Activated T-helper 17 cell treated with anti-CD3 and anti-CD28 coated beads, Interleukin-2, amount 50 U/mL, for 72 hours (primary cell): ENCODE data around the gene IL25. TPM values are rescaled to one million over a fixed set of nuclear protein-coding genes. Genes with fewer than 3 reads are reported as not detected.
A peak's percentile ranks its signal among the peaks of the same experiment; 100 is the strongest.
"Not testable (repeated sequence)": the region's sequence is repeated elsewhere in the genome, so short reads cannot be mapped to it uniquely, and the experiment has no call there.

Experiments used
- ATAC-seq: fragments of 150-1000 bp; cut with Tn5 transposase; replicated peaks from 2 replicates; pipeline ENCODE4 v1.10.0; 2021; ENCODE audit warnings: mild to moderate bottlenecking, moderate library complexity
- H3K27ac Mint-ChIP-seq: one replicate; pipeline ENCODE4 v1.8.0; 2022; ENCODE audit warnings: mixed read lengths
- H3K27me3 Mint-ChIP-seq: one replicate; pipeline ENCODE4 v1.8.0; 2022; ENCODE audit warnings: mixed read lengths
- H3K36me3 Mint-ChIP-seq: one replicate; pipeline ENCODE4 v1.8.0; 2022; ENCODE audit warnings: low read depth, mild to moderate bottlenecking, mixed read lengths
- H3K4me1 Mint-ChIP-seq: one replicate; pipeline ENCODE4 v1.8.0; 2022; ENCODE audit warnings: mixed read lengths
- H3K4me3 Mint-ChIP-seq: one replicate; pipeline ENCODE4 v1.8.0; 2022; ENCODE audit warnings: mild to moderate bottlenecking, mixed read lengths
- H3K9me3 Mint-ChIP-seq: one replicate; pipeline ENCODE4 v1.8.0; 2022; ENCODE audit warnings: mixed read lengths
- total RNA-seq, 2 donors: library from RNA; stranded (reverse); gene quantifications; one replicate each; pipeline ENCODE4 v1.2.3, GENCODE V29; 2022

IL25 gene
- total RNA-seq, 2 donors from 2014 or later, result not detected

- no peaks in the 10 kb centered on the region for H3K9me3 Mint-ChIP-seq
- H3K4me3 Mint-ChIP-seq, result no peak overlapping the region
- H3K27ac Mint-ChIP-seq, result no peak overlapping the region
- ATAC-seq, result no peak
- H3K4me1 Mint-ChIP-seq, result no peaks in the 10 kb centered on the region
- H3K36me3 Mint-ChIP-seq, result no peaks in the 10 kb centered on the region
- peaks cover 33% of the 10 kb centered on the region for H3K27me3 Mint-ChIP-seq
These were observed 39.2 kb downstream of the IL25 start for GRCh38 chr14:23411563-23412525.

GRCh38 chr14:23413681-23414080 lies 41.1 kb downstream of the IL25 start:
- ATAC-seq, result no peak
- H3K27ac Mint-ChIP-seq, result no peak overlapping the region
- H3K4me3 Mint-ChIP-seq, result no peak overlapping the region
- H3K4me1 Mint-ChIP-seq, result no peaks in the 10 kb centered on the region
- no peaks in the 10 kb centered on the region for H3K9me3 Mint-ChIP-seq
- peaks cover 28% of the 10 kb centered on the region for H3K27me3 Mint-ChIP-seq
- H3K36me3 Mint-ChIP-seq, result no peaks in the 10 kb centered on the region

- Mint-ChIP-seq H3K27ac (no peak overlapping the region), H3K4me3 (no peak overlapping the region), H3K27me3 (peaks cover 24% of the 10 kb centered on the region), H3K36me3 (no peaks in the 10 kb centered on the region), H3K4me1 (no peaks in the 10 kb centered on the region), H3K9me3 (no peaks in the 10 kb centered on the region)
- no peak for ATAC-seq
These were observed 41.6 kb downstream of the IL25 start for GRCh38 chr14:23414254-23414653.

- no peaks in the 10 kb centered on the region for H3K36me3 Mint-ChIP-seq
- ATAC-seq, result no peak
- H3K4me1 Mint-ChIP-seq, result no peaks in the 10 kb centered on the region
- no peaks in the 10 kb centered on the region for H3K9me3 Mint-ChIP-seq
- H3K27me3 Mint-ChIP-seq, result peaks cover 25% of the 10 kb centered on the region
- no peak overlapping the region for H3K27ac Mint-ChIP-seq
- no peak overlapping the region for H3K4me3 Mint-ChIP-seq
These were observed 42.6 kb downstream of the IL25 start for GRCh38 chr14:23414906-23415820.

GRCh38 chr14:23415821-23416778 lies 43.5 kb downstream of the IL25 start:
- Mint-ChIP-seq H3K27me3 (peaks cover 18% of the 10 kb centered on the region), H3K9me3 (no peaks in the 10 kb centered on the region), H3K27ac (no peak overlapping the region), H3K4me1 (no peaks in the 10 kb centered on the region), H3K4me3 (no peak overlapping the region), H3K36me3 (no peaks in the 10 kb centered on the region)
- ATAC-seq, result no peak

GRCh38 chr14:23416801-23417200 lies 44.2 kb downstream of the IL25 start:
- H3K4me3 Mint-ChIP-seq, result no peak overlapping the region
- no peaks in the 10 kb centered on the region for H3K36me3 Mint-ChIP-seq

GRCh38 chr14:23417269-23417668 lies 44.7 kb downstream of the IL25 start:
- not testable (repeated sequence) for H3K36me3 Mint-ChIP-seq, ATAC-seq, H3K9me3 Mint-ChIP-seq, H3K27ac Mint-ChIP-seq, H3K4me3 Mint-ChIP-seq, H3K4me1 Mint-ChIP-seq
- H3K27me3 Mint-ChIP-seq, result peaks cover 15% of the 10 kb centered on the region

More at GRCh38 chr14:23416801-23417200, 44.2 kb downstream of the IL25 start:
- no peaks in the 10 kb centered on the region for H3K4me1 Mint-ChIP-seq
- no peaks in the 10 kb centered on the region for H3K9me3 Mint-ChIP-seq
- ATAC-seq, result no peak
- no peak overlapping the region for H3K27ac Mint-ChIP-seq
- peaks cover 17% of the 10 kb centered on the region for H3K27me3 Mint-ChIP-seq

GRCh38 chr14:23418021-23418420 lies 45.4 kb downstream of the IL25 start:
- no peak overlapping the region for H3K4me3 Mint-ChIP-seq
- no peak for ATAC-seq
- H3K27me3 Mint-ChIP-seq, result peaks cover 15% of the 10 kb centered on the region
- H3K27ac Mint-ChIP-seq, result no peak overlapping the region
- H3K4me1 Mint-ChIP-seq, result no peaks in the 10 kb centered on the region
- no peaks in the 10 kb centered on the region for H3K9me3 Mint-ChIP-seq
- no peaks in the 10 kb centered on the region for H3K36me3 Mint-ChIP-seq

GRCh38 chr14:23419646-23420045 lies 47.0 kb downstream of the IL25 start:
- H3K4me1 Mint-ChIP-seq, H3K27ac Mint-ChIP-seq, H3K9me3 Mint-ChIP-seq, H3K4me3 Mint-ChIP-seq, H3K36me3 Mint-ChIP-seq, ATAC-seq: not testable (repeated sequence)
- H3K27me3 Mint-ChIP-seq, result peaks cover 11% of the 10 kb centered on the region

- H3K4me3 Mint-ChIP-seq, result peak overlapping the region; percentile 30
- no peaks in the 10 kb centered on the region for H3K4me1 Mint-ChIP-seq
- peak overlapping the region; percentile 67 for H3K27ac Mint-ChIP-seq
- no peaks in the 10 kb centered on the region for H3K9me3 Mint-ChIP-seq
- H3K27me3 Mint-ChIP-seq, result peaks cover 6% of the 10 kb centered on the region
- no peaks in the 10 kb centered on the region for H3K36me3 Mint-ChIP-seq
- peak; percentile 92 for ATAC-seq
These were observed 49.0 kb downstream of the IL25 start for GRCh38 chr14:23421594-23421993.

GRCh38 chr14:23423657-23424056 lies 51.0 kb downstream of the IL25 start:
- peak overlapping the region; percentile 32 for H3K27ac Mint-ChIP-seq
- H3K4me3 Mint-ChIP-seq, result no peak overlapping the region
- no peaks in the 10 kb centered on the region for H3K9me3 Mint-ChIP-seq
- no peak for ATAC-seq
- H3K27me3 Mint-ChIP-seq, result peaks cover 3% of the 10 kb centered on the region
- H3K36me3 Mint-ChIP-seq, result no peaks in the 10 kb centered on the region
- no peaks in the 10 kb centered on the region for H3K4me1 Mint-ChIP-seq

GRCh38 chr14:23425169-23425568 lies 52.6 kb downstream of the IL25 start:
- no peak for ATAC-seq

GRCh38 chr14:23425798-23426197 lies 53.2 kb downstream of the IL25 start:
- not testable (repeated sequence) for ATAC-seq, H3K27me3 Mint-ChIP-seq, H3K4me1 Mint-ChIP-seq, H3K36me3 Mint-ChIP-seq, H3K9me3 Mint-ChIP-seq, H3K4me3 Mint-ChIP-seq, H3K27ac Mint-ChIP-seq

More at GRCh38 chr14:23425169-23425568, 52.6 kb downstream of the IL25 start:
- no peaks in the 10 kb centered on the region for H3K36me3 Mint-ChIP-seq
- no peaks in the 10 kb centered on the region for H3K4me1 Mint-ChIP-seq
- peaks cover 2% of the 10 kb centered on the region for H3K27me3 Mint-ChIP-seq
- H3K9me3 Mint-ChIP-seq, result no peaks in the 10 kb centered on the region
- no peak overlapping the region for H3K27ac Mint-ChIP-seq
- no peak overlapping the region for H3K4me3 Mint-ChIP-seq
